GM21367 (cell line): ENCODE measurements around the gene TRABD2A.
A peak's percentile ranks its signal among the peaks of the same experiment; 100 is the strongest.

Experiments
- ATAC-seq: cut with Tn5 transposase; IDR thresholded peaks from one replicate; pipeline ENCODE4 v1.9.1; 2021; ENCODE audit not compliant: unreplicated experiment

Gene TRABD2A

GRCh38 chr2:84823788-84824187 lies 57.1 kb downstream of the TRABD2A start:
- no peak for ATAC-seq

GRCh38 chr2:84823229-84823628 lies 57.7 kb downstream of the TRABD2A start:
- ATAC-seq: no peak

GRCh38 chr2:84821806-84822205 lies 59.1 kb downstream of the TRABD2A start:
- ATAC-seq: no peak

- ATAC-seq: peak; percentile 90
Observed at GRCh38 chr2:84817239-84817655, 63.6 kb downstream of the TRABD2A start.

GRCh38 chr2:84816426-84817026 lies 64.4 kb downstream of the TRABD2A start:
- ATAC-seq: peak; percentile 69

- no peak for ATAC-seq
Observed at GRCh38 chr2:84815146-84815545, 65.7 kb downstream of the TRABD2A start.

- ATAC-seq: no peak
Observed at GRCh38 chr2:84811839-84812431, 68.9 kb downstream of the TRABD2A start.

GRCh38 chr2:84808279-84808678 lies 72.6 kb downstream of the TRABD2A start:
- no peak for ATAC-seq

- no peak for ATAC-seq
Observed at GRCh38 chr2:84807063-84807485, 73.8 kb downstream of the TRABD2A start.

GRCh38 chr2:84805250-84805958 lies 75.5 kb downstream of the TRABD2A start:
- no peak for ATAC-seq

GRCh38 chr2:84801811-84802210 lies 79.1 kb downstream of the TRABD2A start:
- no peak for ATAC-seq

GRCh38 chr2:84800194-84800805 lies 80.6 kb downstream of the TRABD2A start:
- ATAC-seq: no peak

- no peak for ATAC-seq
Observed at GRCh38 chr2:84799772-84800171, 81.1 kb downstream of the TRABD2A start.

- no peak for ATAC-seq
Observed at GRCh38 chr2:84797271-84797670, 83.6 kb downstream of the TRABD2A start.

GRCh38 chr2:84796798-84797197 lies 84.1 kb downstream of the TRABD2A start:
- no peak for ATAC-seq

- ATAC-seq: no peak
Observed at GRCh38 chr2:84793641-84794040, 87.2 kb downstream of the TRABD2A start.

GRCh38 chr2:84792856-84793522 lies 87.9 kb downstream of the TRABD2A start:
- no peak for ATAC-seq

- no peak for ATAC-seq
Observed at GRCh38 chr2:84788498-84788897, 92.4 kb downstream of the TRABD2A start.

GRCh38 chr2:84788027-84788426 lies 92.9 kb downstream of the TRABD2A start:
- ATAC-seq: no peak

GRCh38 chr2:84786601-84787000 lies 94.3 kb downstream of the TRABD2A start:
- ATAC-seq: no peak

GRCh38 chr2:84785950-84786349 lies 94.9 kb downstream of the TRABD2A start:
- no peak for ATAC-seq
